HepG2 (cell line): ENCODE results near the gene CPVL. TPM values are rescaled to one million over a fixed set of nuclear protein-coding genes. Genes with fewer than 3 reads are reported as not detected.

Experiments used
- CREM ChIP-seq, 2 experiments: sonication (generic) in 1 of 2; formaldehyde crosslinking in 1 of 2; IDR thresholded peaks; 2 replicates each; pipeline versions ENCODE4 v1.4.0 to v1.6.1; 2016 to 2020; ENCODE audit warnings: antibody characterized with exemption in 1 of 2, mild to moderate bottlenecking in 1 of 2, missing genetic modification reagents in 1 of 2
- FOXP1 ChIP-seq, 2 experiments: fragments of 450-650 bp in 1 of 2; IDR thresholded peaks; 2 replicates each; pipeline ENCODE4 v1.6.1; 2017 to 2018; ENCODE audit warnings: antibody characterized with exemption in 1 of 2
- GABPA ChIP-seq, 2 experiments: IDR thresholded peaks; 2 replicates each; pipeline ENCODE4 v1.6.1; 2011 to 2016; ENCODE audit warnings: low read depth in 2 of 2, low read length in 1 of 2, missing biosample characterization in 1 of 2, missing genetic modification characterization in 1 of 2
- HES4 ChIP-seq: sonication (generic); formaldehyde crosslinking; IDR thresholded peaks from 2 replicates; pipeline ENCODE4 v1.9.0; 2021; ENCODE audit warnings: mild to moderate bottlenecking, missing genetic modification reagents, borderline replicate concordance
- HNF4G ChIP-seq, 2 experiments: sonication (generic) in 1 of 2; formaldehyde crosslinking in 1 of 2; IDR thresholded peaks; 2 replicates each; pipeline versions ENCODE4 v1.4.0 to v1.6.1; 2011 to 2020; ENCODE audit warnings: borderline replicate concordance in 2 of 2, low read depth in 2 of 2, mild to moderate bottlenecking in 2 of 2, low read length in 1 of 2, missing genetic modification reagents in 1 of 2, moderate library complexity in 1 of 2
- HNRNPK ChIP-seq: fragments of 200-400 bp; formaldehyde crosslinking; IDR thresholded peaks from 2 replicates; pipeline ENCODE4 v1.6.1; 2018; ENCODE audit warnings: low read length, low read depth, moderate library complexity, mild to moderate bottlenecking; ENCODE audit not compliant: poor library complexity, severe bottlenecking
- HOXA7 ChIP-seq: sonication (generic); formaldehyde crosslinking; IDR thresholded peaks from 2 replicates; pipeline ENCODE4 v1.8.1; 2022; ENCODE audit warnings: mild to moderate bottlenecking, missing genetic modification reagents, moderate library complexity
- KAT7 ChIP-seq: IDR thresholded peaks from 2 replicates; pipeline ENCODE4 v1.6.1; 2018; ENCODE audit warnings: borderline replicate concordance, missing compliant biosample characterization
- NONO ChIP-seq, 2 experiments: fragments of 450-650 bp in 1 of 2; sonication (generic) in 1 of 2; formaldehyde crosslinking in 1 of 2; IDR thresholded peaks in 1 of 2; conservative IDR thresholded peaks in 1 of 2; 2 replicates each; pipeline versions ENCODE4 v1.6.1 to v1.8.0; 2017 to 2022; ENCODE audit warnings: mild to moderate bottlenecking in 1 of 2, missing genetic modification reagents in 1 of 2, moderate library complexity in 1 of 2
- POLR2G ChIP-seq: fragments of 200-400 bp; formaldehyde crosslinking; IDR thresholded peaks from 2 replicates; pipeline ENCODE4 v1.6.1; 2018; ENCODE audit warnings: mild to moderate bottlenecking, low read depth, low read length, moderate library complexity
- SETDB1 ChIP-seq: sonication (generic); formaldehyde crosslinking; IDR thresholded peaks from 2 replicates; pipeline ENCODE4 v1.5.1; 2020; ENCODE audit warnings: missing genetic modification reagents, mild to moderate bottlenecking, borderline replicate concordance
- SP5 ChIP-seq: IDR thresholded peaks from 2 replicates; pipeline ENCODE4 v1.6.1; 2016; ENCODE audit warnings: low read depth, borderline replicate concordance
- ZBTB38 ChIP-seq: sonication (generic); formaldehyde crosslinking; IDR thresholded peaks from 2 replicates; pipeline ENCODE4 v1.5.1; 2020; ENCODE audit warnings: mild to moderate bottlenecking, missing genetic modification reagents
- ZNF101 ChIP-seq: sonication (generic); formaldehyde crosslinking; IDR thresholded peaks from 2 replicates; pipeline ENCODE4 v1.4.0; 2020; ENCODE audit warnings: mild to moderate bottlenecking, low read depth, missing genetic modification reagents, borderline replicate concordance
- ZNF138 ChIP-seq: sonication (generic); formaldehyde crosslinking; IDR thresholded peaks from 2 replicates; pipeline ENCODE4 v1.5.0; 2020; ENCODE audit warnings: mild to moderate bottlenecking, low read depth, missing genetic modification reagents
- ZNF160 ChIP-seq: sonication (generic); formaldehyde crosslinking; IDR thresholded peaks from 2 replicates; pipeline ENCODE4 v1.8.0; 2022; ENCODE audit warnings: mild to moderate bottlenecking, inconsistent platforms, missing genetic modification reagents
- ZNF747 ChIP-seq: sonication (generic); formaldehyde crosslinking; IDR thresholded peaks from 2 replicates; pipeline ENCODE4 v1.8.1; 2023; ENCODE audit warnings: missing genetic modification reagents, mild to moderate bottlenecking, borderline replicate concordance
- ZNF816 ChIP-seq: sonication (generic); formaldehyde crosslinking; IDR thresholded peaks from 2 replicates; pipeline ENCODE4 v1.8.0; 2022; ENCODE audit warnings: missing genetic modification reagents, mild to moderate bottlenecking, borderline replicate concordance
- ZNF839 ChIP-seq: sonication (generic); formaldehyde crosslinking; IDR thresholded peaks from 2 replicates; pipeline ENCODE4 v1.4.0; 2020; ENCODE audit warnings: missing genetic modification reagents, mild to moderate bottlenecking, borderline replicate concordance
- polyA plus RNA-seq, 8 experiments: library from polyadenylated mRNA; depleted of rRNA in 3 of 8; stranded (reverse) in 7 of 8; unstranded in 1 of 8; fragments of >200 nt; fragmentation: Illumina TruSeq in 4 of 8; extraction: Trizol in 4 of 8; gene quantifications; 2 replicates each; pipeline versions ENCODE4 v1.2.1 to v1.2.3, GENCODE V29; 2011 to 2016; ENCODE audit warnings: low read depth in 4 of 8, missing spikeins in 1 of 8, mixed read lengths in 1 of 8; ENCODE audit not compliant: insufficient read depth in 1 of 8
- total RNA-seq, 5 experiments: library from RNA; depleted of rRNA; stranded (reverse); fragments of >200 nt; fragmentation: Illumina TruSeq; extraction: Trizol; gene quantifications; 2 replicates each; pipeline ENCODE4 v1.2.3, GENCODE V29; 2016; ENCODE audit warnings: low read depth in 1 of 5
- TF ChIP-seq, protein P1 (sequence below): sonication (generic); formaldehyde crosslinking; IDR thresholded peaks from 2 replicates; pipeline ENCODE4 v1.5.1; 2020; ENCODE audit warnings: mild to moderate bottlenecking, moderate library complexity, missing genetic modification reagents
- TF ChIP-seq, protein P2 (sequence below): IDR thresholded peaks from 2 replicates; pipeline ENCODE4 v1.6.1; 2016; ENCODE audit warnings: low read depth
- TF ChIP-seq, protein P3 (sequence below): sonication (generic); formaldehyde crosslinking; conservative IDR thresholded peaks from 2 replicates; pipeline ENCODE4 v1.8.1; 2023; ENCODE audit warnings: missing genetic modification reagents

The CPVL gene
- total and polyA plus RNA-seq, 2 of the 13 experiments (the other 11 are each of a cell fraction or from before 2014, with no cell fraction given): 59.2 to 294 TPM

DNA sequence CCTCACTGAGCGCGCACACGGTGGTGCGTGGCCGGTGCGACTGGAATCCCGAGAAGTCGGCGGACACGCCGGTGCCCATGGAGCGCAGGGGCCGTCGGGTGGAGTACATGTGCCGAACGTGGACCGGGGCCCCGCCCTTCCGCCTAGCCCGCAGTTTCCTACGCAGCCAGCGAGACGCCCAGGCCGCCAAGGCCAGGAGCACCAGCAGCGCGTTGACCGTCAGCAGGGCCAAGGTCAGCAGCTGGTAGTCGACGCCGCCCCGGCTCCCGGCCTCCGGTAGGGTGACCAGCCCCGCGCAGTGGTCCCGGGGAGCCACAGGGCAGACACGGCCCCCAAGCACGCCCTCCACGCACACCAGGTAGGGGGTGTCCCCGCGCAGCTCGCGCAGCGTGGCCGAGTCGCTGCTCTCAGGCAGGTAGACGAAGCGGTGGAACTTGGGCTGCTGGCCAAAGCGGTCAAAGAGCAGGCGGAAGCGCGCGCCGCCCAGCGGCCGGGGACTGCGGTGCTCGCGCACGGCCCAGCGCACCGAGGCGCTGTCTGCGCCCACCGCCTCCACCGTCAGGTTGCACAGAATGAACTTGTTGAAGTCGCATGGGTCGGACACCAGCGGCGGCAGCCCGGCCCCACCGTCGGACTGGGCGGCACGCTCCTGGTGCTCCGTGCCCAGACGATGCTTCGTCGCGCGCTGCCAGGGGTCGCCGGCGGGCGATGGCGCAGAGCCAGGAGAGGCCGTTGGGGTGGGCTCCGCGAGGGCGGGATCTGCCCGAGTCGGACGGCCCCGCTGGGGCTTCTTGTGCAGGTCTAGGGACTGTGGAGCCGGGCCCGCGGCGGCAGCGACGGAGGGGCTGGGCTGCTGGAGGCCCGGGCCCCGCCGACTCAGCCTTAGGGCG, 190.4 kb downstream of the CPVL start (continued):
- TF ChIP-seq ZNF138 (CRISPR knock-in tag) (peak; percentile 98), HES4 (no peak; the same call in none of the 2 replicates), SETDB1 (CRISPR knock-in tag) (no peak), HNF4G (IDR thresholded peaks at IDR 0.05; ENCODE audit: borderline replicate concordance, low read depth, low read length) (peak; percentile 79), HNF4G (CRISPR knock-in tag; IDR thresholded peaks at IDR 0.05; ENCODE audit: borderline replicate concordance, low read depth) (no peak; the same call in 1 of the 2 replicates), SP5 (CRISPR knock-in tag) (peak; percentile 46; the same call in 1 of the 2 replicates), ZNF747 (peak; percentile 99), HOXA7 (CRISPR knock-in tag) (peak; percentile 47; the same call in 1 of the 2 replicates), ZNF816 (peak; percentile 80; the same call in 1 of the 2 replicates), NONO (IDR thresholded peaks at IDR 0.05) (no peak), NONO (CRISPR knock-in tag; conservative IDR thresholded peaks at IDR 0.05) (peak; percentile 98), ZBTB38 (CRISPR knock-in tag) (peak; percentile 96), ZNF101 (CRISPR knock-in tag) (peak; percentile 67; the same call in 1 of the 2 replicates), ZNF160 (CRISPR knock-in tag) (peak; percentile 82), CREM (IDR thresholded peaks at IDR 0.05) (no peak), CREM (CRISPR knock-in tag; IDR thresholded peaks at IDR 0.05) (no peak), KAT7 (CRISPR knock-in tag) (peak; percentile 45; the same call in 1 of the 2 replicates), POLR2G (peak; percentile 73), HNRNPK (peak; percentile 71), FOXP1 (IDR thresholded peaks at IDR 0.05) (no peak), FOXP1 (CRISPR knock-in tag; IDR thresholded peaks at IDR 0.05) (no peak; the same call in 1 of the 2 replicates), ZNF839 (no peak), GABPA (IDR thresholded peaks at IDR 0.05; ENCODE audit: low read depth, low read length) (no peak), GABPA (CRISPR knock-in tag; IDR thresholded peaks at IDR 0.05; ENCODE audit: low read depth) (peak; percentile 32; the same call in 1 of the 2 replicates)
- TF ChIP-seq, protein P1, sequence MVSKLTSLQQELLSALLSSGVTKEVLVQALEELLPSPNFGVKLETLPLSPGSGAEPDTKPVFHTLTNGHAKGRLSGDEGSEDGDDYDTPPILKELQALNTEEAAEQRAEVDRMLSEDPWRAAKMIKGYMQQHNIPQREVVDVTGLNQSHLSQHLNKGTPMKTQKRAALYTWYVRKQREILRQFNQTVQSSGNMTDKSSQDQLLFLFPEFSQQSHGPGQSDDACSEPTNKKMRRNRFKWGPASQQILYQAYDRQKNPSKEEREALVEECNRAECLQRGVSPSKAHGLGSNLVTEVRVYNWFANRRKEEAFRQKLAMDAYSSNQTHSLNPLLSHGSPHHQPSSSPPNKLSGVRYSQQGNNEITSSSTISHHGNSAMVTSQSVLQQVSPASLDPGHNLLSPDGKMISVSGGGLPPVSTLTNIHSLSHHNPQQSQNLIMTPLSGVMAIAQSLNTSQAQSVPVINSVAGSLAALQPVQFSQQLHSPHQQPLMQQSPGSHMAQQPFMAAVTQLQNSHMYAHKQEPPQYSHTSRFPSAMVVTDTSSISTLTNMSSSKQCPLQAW (CRISPR knock-in tag): peak; percentile 93
- TF ChIP-seq, protein P2, sequence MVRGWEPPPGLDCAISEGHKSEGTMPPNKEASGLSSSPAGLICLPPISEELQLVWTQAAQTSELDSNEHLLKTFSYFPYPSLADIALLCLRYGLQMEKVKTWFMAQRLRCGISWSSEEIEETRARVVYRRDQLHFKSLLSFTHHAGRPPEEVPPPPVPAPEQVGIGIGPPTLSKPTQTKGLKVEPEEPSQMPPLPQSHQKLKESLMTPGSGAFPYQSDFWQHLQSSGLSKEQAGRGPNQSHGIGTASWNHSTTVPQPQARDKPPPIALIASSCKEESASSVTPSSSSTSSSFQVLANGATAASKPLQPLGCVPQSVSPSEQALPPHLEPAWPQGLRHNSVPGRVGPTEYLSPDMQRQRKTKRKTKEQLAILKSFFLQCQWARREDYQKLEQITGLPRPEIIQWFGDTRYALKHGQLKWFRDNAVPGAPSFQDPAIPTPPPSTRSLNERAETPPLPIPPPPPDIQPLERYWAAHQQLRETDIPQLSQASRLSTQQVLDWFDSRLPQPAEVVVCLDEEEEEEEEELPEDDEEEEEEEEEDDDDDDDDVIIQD: peak; percentile 70; the same call in 1 of the 2 replicates
- TF ChIP-seq, protein P3, sequence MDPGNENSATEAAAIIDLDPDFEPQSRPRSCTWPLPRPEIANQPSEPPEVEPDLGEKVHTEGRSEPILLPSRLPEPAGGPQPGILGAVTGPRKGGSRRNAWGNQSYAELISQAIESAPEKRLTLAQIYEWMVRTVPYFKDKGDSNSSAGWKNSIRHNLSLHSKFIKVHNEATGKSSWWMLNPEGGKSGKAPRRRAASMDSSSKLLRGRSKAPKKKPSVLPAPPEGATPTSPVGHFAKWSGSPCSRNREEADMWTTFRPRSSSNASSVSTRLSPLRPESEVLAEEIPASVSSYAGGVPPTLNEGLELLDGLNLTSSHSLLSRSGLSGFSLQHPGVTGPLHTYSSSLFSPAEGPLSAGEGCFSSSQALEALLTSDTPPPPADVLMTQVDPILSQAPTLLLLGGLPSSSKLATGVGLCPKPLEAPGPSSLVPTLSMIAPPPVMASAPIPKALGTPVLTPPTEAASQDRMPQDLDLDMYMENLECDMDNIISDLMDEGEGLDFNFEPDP (CRISPR knock-in tag): 0 out of 2 replicates have a peak, but pooled peaks have one; percentile 96
